K562 (cell line): ENCODE results near the gene IDH3G. TPM values are rescaled to one million over a fixed set of nuclear protein-coding genes. Genes with fewer than 3 reads are reported as not detected.
A peak's percentile ranks its signal among the peaks of the same experiment; 100 is the strongest.

Experiments
- ATAC-seq: fragments of 200-7000 bp; cut with Tn5 transposase; 3 replicates; pipeline ENCODE4 v1.9.1; 2020; ENCODE audit warnings: moderate library complexity
- BruUV-seq: library from RNA; stranded (reverse); fragments of 400-500 nt; replicated peaks from 2 replicates; lab custom pipeline; 2021; lab: Mats Ljungman, UMichigan
- CTCF ChIA-PET: fragments of 300-600 bp; formaldehyde crosslinking; extraction: SDS; loops from one replicate; lab custom pipeline; 2021; ENCODE audit warnings: low intra/inter-chr PET ratio; lab: Yijun Ruan, JAX
- POLR2A ChIA-PET: fragments of 300-600, 350-650 bp; sonication (Branson Sonifier 250); formaldehyde crosslinking; extraction: SDS; loops from one replicate; lab custom pipeline; 2021; ENCODE audit warnings: antibody characterized with exemption, inconsistent platforms; lab: Yijun Ruan, JAX
- DNase-seq, 4 experiments: peaks; one replicate each; pipeline versions ENCODE4 v3.0.0 to v3.0.0-alpha.2; 2011 to 2018; ENCODE audit warnings: low spot score in 3 of 4, mixed read lengths in 3 of 4; ENCODE audit errors: extremely low read depth in 1 of 4
- FAIRE-seq: peaks from 2 replicates; lab custom pipeline; 2011; peaks lifted over from hg19 to GRCh38; lab: Jason Lieb, UNC
- H2AFZ ChIP-seq: 2 replicates; pipeline ENCODE4 v1.6.0; 2011; ENCODE audit warnings: low read depth, low read length, control low read depth, inconsistent platforms
- H3K27ac ChIP-seq: fragments of 200-600 bp; 3 replicates; pipeline ENCODE4 v1.8.0; 2011; ENCODE audit warnings: low read depth, mild to moderate bottlenecking, control low read depth, inconsistent platforms, low read length, moderate library complexity, mixed read lengths; ENCODE audit errors: extremely low read depth
- H3K27me3 ChIP-seq, 2 experiments: fragments of 300-600 bp in 1 of 2; 2 replicates in 1 of 2; 3 replicates in 1 of 2; pipeline versions ENCODE4 v1.6.0 to v1.8.0; 2011; ENCODE audit warnings: inconsistent platforms in 2 of 2, low read length in 2 of 2, mild to moderate bottlenecking in 1 of 2, mixed read lengths in 1 of 2, moderate library complexity in 1 of 2; ENCODE audit not compliant: control insufficient read depth in 2 of 2, insufficient read depth in 2 of 2
- H3K36me3 ChIP-seq: fragments of 300-600 bp; 3 replicates; pipeline ENCODE4 v1.8.0; 2011; ENCODE audit warnings: mild to moderate bottlenecking, low read length, inconsistent platforms; ENCODE audit not compliant: control insufficient read depth, insufficient read depth
- H3K4me1 ChIP-seq, 2 experiments: fragments of 200-600 bp in 1 of 2; replicated peaks in 1 of 2; 2 replicates in 1 of 2; 3 replicates in 1 of 2; pipeline versions ENCODE4 v1.5.1 to v1.8.0; 2011; ENCODE audit warnings: inconsistent platforms in 2 of 2, low read length in 2 of 2, mild to moderate bottlenecking in 1 of 2, mixed read lengths in 1 of 2, moderate library complexity in 1 of 2; ENCODE audit not compliant: control insufficient read depth in 2 of 2, insufficient read depth in 2 of 2
- H3K4me2 ChIP-seq: 2 replicates; pipeline ENCODE4 v1.6.1; 2011; ENCODE audit warnings: low read length, control low read depth, inconsistent platforms, mixed read lengths; ENCODE audit not compliant: insufficient read depth
- H3K4me3 ChIP-seq: fragments of 200-600 bp; sonication (generic), shearing (Covaris generic); 2 replicates; pipeline ENCODE4 v1.5.1; 2016; ENCODE audit warnings: control low read depth, inconsistent platforms
- H3K79me2 ChIP-seq: fragments of 200-600 bp; 3 replicates; pipeline ENCODE4 v1.8.0; 2011; ENCODE audit warnings: low read length, inconsistent platforms; ENCODE audit not compliant: control insufficient read depth, insufficient read depth
- H3K9ac ChIP-seq, 2 experiments: 2 replicates each; pipeline versions ENCODE4 v1.6.0 to v1.6.1; 2011; ENCODE audit warnings: low read depth in 2 of 2, low read length in 2 of 2, control low read depth in 1 of 2, inconsistent platforms in 1 of 2, mild to moderate bottlenecking in 1 of 2, mixed read lengths in 1 of 2; ENCODE audit not compliant: insufficient read depth in 1 of 2
- H3K9me1 ChIP-seq: one replicate; pipeline ENCODE4 v1.6.0; 2011; ENCODE audit warnings: inconsistent platforms, mild to moderate bottlenecking, low read length, moderate library complexity; ENCODE audit not compliant: control insufficient read depth, insufficient read depth
- H3K9me3 ChIP-seq: replicated peaks from 2 replicates; pipeline ENCODE4 v1.5.1; 2011; ENCODE audit warnings: low read depth, low read length, inconsistent platforms; ENCODE audit not compliant: control insufficient read depth, insufficient read depth
- H4K20me1 ChIP-seq: replicated peaks from 2 replicates; pipeline ENCODE4 v1.6.1; 2011; ENCODE audit warnings: low read length, inconsistent platforms, mixed read lengths; ENCODE audit not compliant: control insufficient read depth, insufficient read depth
- CCNT2 ChIP-seq: IDR thresholded peaks from 2 replicates; pipeline ENCODE4 v1.6.1; 2011; ENCODE audit warnings: borderline replicate concordance, low read depth, mild to moderate bottlenecking, moderate library complexity, mixed read lengths, low read length; ENCODE audit not compliant: insufficient read length; ENCODE audit errors: extremely low read depth
- EGR1 ChIP-seq: fragments of 450-650 bp; conservative IDR thresholded peaks from 2 replicates; pipeline ENCODE4 v1.6.1; 2017; ENCODE audit warnings: mild to moderate bottlenecking
- HMGN3 ChIP-seq: IDR thresholded peaks from 2 replicates; pipeline ENCODE4 v1.6.1; 2011; ENCODE audit warnings: borderline replicate concordance, low read depth, mild to moderate bottlenecking, mixed read lengths, low read length; ENCODE audit not compliant: insufficient read length; ENCODE audit errors: extremely low read depth
- MBD2 ChIP-seq: sonication (generic); IDR thresholded peaks from 2 replicates; pipeline ENCODE4 v1.6.1; 2016; ENCODE audit warnings: low read depth, borderline replicate concordance
- PCBP1 ChIP-seq: fragments of 200-400 bp; formaldehyde crosslinking; IDR thresholded peaks from 2 replicates; pipeline ENCODE4 v1.6.1; 2018; ENCODE audit warnings: mild to moderate bottlenecking, low read depth, low read length; ENCODE audit not compliant: poor library complexity, severe bottlenecking
- POLR2G ChIP-seq: fragments of 200-400 bp; formaldehyde crosslinking; IDR thresholded peaks from 2 replicates; pipeline ENCODE4 v1.6.1; 2017; ENCODE audit warnings: low read depth, mild to moderate bottlenecking, antibody characterized with exemption, low read length, moderate library complexity
- SP1 ChIP-seq: sonication (generic); formaldehyde crosslinking; IDR thresholded peaks from 2 replicates; pipeline ENCODE4 v1.8.1; 2022; ENCODE audit warnings: mild to moderate bottlenecking, missing genetic modification reagents
- SP2 ChIP-seq: IDR thresholded peaks from 2 replicates; pipeline ENCODE4 v1.6.1; 2011; ENCODE audit warnings: mild to moderate bottlenecking, low read depth, low read length, moderate library complexity; ENCODE audit not compliant: poor library complexity, severe bottlenecking; ENCODE audit errors: extremely low read depth
- ZBED1 ChIP-seq: IDR thresholded peaks from 2 replicates; pipeline ENCODE4 v1.6.1; 2014
- ZNF668 ChIP-seq: fragments of 250-450 bp; sonication (Bioruptor Pico); IDR thresholded peaks from 2 replicates; pipeline ENCODE4 v1.8.0; 2022; ENCODE audit warnings: mild to moderate bottlenecking, inconsistent platforms
- WGBS: fragments of 100-300 bp; shearing (Covaris generic); methylation state at CpG from one replicate; pipeline ENCODE4 v1.1.6; 2016; ENCODE audit warnings: low coverage, mixed read lengths; ENCODE audit not compliant: insufficient coverage; ENCODE audit errors: missing lambda C conversion rate; 5-methylcytosine and 5-hydroxymethylcytosine counted together
- in situ Hi-C: fragments of 300-500 bp; cut with MboI; formaldehyde crosslinking; loops from 4 replicates; pipeline ENCODE4 v1.15.0; 2018; ENCODE audit warnings: inconsistent platforms, mixed read lengths
- intact Hi-C: fragments of 100-400 bp; cut with micrococcal nuclease; formaldehyde crosslinking; loops from 2 replicates; pipeline ENCODE4 v1.14.2; 2022
- polyA plus RNA-seq, 8 experiments: library from polyadenylated mRNA; depleted of rRNA in 4 of 8; stranded (reverse) in 5 of 8; unstranded in 3 of 8; fragments of >200 nt; fragmentation: Nextera tagmentation in 2 of 8; fragmentation: Illumina TruSeq in 1 of 8; extraction: Ambion mirVana in 2 of 8; extraction: Trizol in 1 of 8; gene quantifications; 2 replicates each; pipeline versions ENCODE4 v1.2.1 to v1.2.3, GENCODE V29; 2011 to 2014; ENCODE audit warnings: inconsistent platforms in 1 of 8, missing spikeins in 1 of 8
- total RNA-seq, 7 experiments: library from RNA; depleted of rRNA in 6 of 7; stranded (reverse); fragments of >200 nt in 6 of 7; fragmentation: Illumina TruSeq in 2 of 7; extraction: Trizol in 2 of 7; gene quantifications; 2 replicates each; pipeline versions ENCODE4 v1.2.1 to v1.2.3, GENCODE V29; 2011 to 2021; ENCODE audit warnings: low replicate concordance in 1 of 7
- TF ChIP-seq, protein P1 (sequence below): sonication (generic); formaldehyde crosslinking; IDR thresholded peaks from 2 replicates; pipeline ENCODE4 v1.8.0; 2022; ENCODE audit warnings: missing genetic modification reagents, mild to moderate bottlenecking, borderline replicate concordance
- TF ChIP-seq, protein P2 (sequence below), 3 experiments: IDR thresholded peaks in 2 of 3; conservative IDR thresholded peaks in 1 of 3; 2 replicates each; pipeline ENCODE4 v1.5.1; 2011 to 2012; ENCODE audit warnings: low read length in 3 of 3, mild to moderate bottlenecking in 3 of 3, control low read depth in 2 of 3, improper control_type of control experiment in 1 of 3, inconsistent platforms in 1 of 3, low read depth in 1 of 3, mixed read lengths in 1 of 3, moderate library complexity in 1 of 3; ENCODE audit not compliant: insufficient read depth in 2 of 3
- TF ChIP-seq, protein P3 (sequence below): fragments of 200-800 bp; sonication (Bioruptor generic); IDR thresholded peaks from 2 replicates; pipeline ENCODE4 v1.6.1; 2017; ENCODE audit warnings: missing genetic modification characterization, missing compliant biosample characterization

The IDH3G gene
- total and polyA plus RNA-seq, 9 of the 15 experiments (the other 6 are each of a cell fraction or from before 2014, with no cell fraction given): 24.3 to 72.5 (median 37.9) TPM

GRCh38 chrX:153776611-153777045 lies 17.5 kb downstream of the IDH3G start:
- H4K20me1 ChIP-seq: no peaks in the 10 kb centered on the region
- no peaks in the 10 kb centered on the region for H3K36me3 ChIP-seq
- no peaks in the 10 kb centered on the region for H3K9me3 ChIP-seq
- peak overlapping the region in 1 of 2 experiments; percentile 78; a peak in 2 of 4 replicates for H3K9ac ChIP-seq
- POLR2A ChIA-PET: no interaction called here
- H3K4me1 ChIP-seq: peaks cover 8 to 87% of the 10 kb centered on the region in 2 experiments; a peak in 4 of 5 replicates
- peaks cover 6% of the 10 kb centered on the region for H3K9me1 ChIP-seq
- 30% methylated on average over 3 of the region's 22 CpGs for WGBS
- CTCF ChIA-PET: no interaction called here
- H2AFZ ChIP-seq: 0 out of 2 replicates have a peak overlapping the region, but pooled peaks have one; percentile 23
- no peaks in the 10 kb centered on the region for H3K79me2 ChIP-seq
- intact Hi-C loops: no loop called here
- ATAC-seq (peak; percentile 82), FAIRE-seq (no peak), DNase-seq (peak; percentile 75 to 92 (median 88))
- in situ Hi-C loops: no loop called here
- TF ChIP-seq SP1 (CRISPR knock-in tag) (peak; percentile 87), HMGN3 (peak; percentile 21), MBD2 (peak; percentile 96), SP2 (no peak), EGR1 (peak; percentile 36; the same call in 1 of the 2 replicates), PCBP1 (peak; percentile 62), ZNF668 (no peak), CCNT2 (peak; percentile 79), POLR2G (peak; percentile 43; the same call in 1 of the 2 replicates), ZBED1 (no peak)
- TF ChIP-seq, protein P1, sequence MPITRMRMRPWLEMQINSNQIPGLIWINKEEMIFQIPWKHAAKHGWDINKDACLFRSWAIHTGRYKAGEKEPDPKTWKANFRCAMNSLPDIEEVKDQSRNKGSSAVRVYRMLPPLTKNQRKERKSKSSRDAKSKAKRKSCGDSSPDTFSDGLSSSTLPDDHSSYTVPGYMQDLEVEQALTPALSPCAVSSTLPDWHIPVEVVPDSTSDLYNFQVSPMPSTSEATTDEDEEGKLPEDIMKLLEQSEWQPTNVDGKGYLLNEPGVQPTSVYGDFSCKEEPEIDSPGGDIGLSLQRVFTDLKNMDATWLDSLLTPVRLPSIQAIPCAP (CRISPR knock-in tag): no peak
- TF ChIP-seq, protein P2, sequence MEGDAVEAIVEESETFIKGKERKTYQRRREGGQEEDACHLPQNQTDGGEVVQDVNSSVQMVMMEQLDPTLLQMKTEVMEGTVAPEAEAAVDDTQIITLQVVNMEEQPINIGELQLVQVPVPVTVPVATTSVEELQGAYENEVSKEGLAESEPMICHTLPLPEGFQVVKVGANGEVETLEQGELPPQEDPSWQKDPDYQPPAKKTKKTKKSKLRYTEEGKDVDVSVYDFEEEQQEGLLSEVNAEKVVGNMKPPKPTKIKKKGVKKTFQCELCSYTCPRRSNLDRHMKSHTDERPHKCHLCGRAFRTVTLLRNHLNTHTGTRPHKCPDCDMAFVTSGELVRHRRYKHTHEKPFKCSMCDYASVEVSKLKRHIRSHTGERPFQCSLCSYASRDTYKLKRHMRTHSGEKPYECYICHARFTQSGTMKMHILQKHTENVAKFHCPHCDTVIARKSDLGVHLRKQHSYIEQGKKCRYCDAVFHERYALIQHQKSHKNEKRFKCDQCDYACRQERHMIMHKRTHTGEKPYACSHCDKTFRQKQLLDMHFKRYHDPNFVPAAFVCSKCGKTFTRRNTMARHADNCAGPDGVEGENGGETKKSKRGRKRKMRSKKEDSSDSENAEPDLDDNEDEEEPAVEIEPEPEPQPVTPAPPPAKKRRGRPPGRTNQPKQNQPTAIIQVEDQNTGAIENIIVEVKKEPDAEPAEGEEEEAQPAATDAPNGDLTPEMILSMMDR (IDR thresholded peaks at IDR 0.05 in 2 of 3, conservative IDR thresholded peaks at IDR 0.05 in 1 of 3; ENCODE audit: insufficient read depth in 2 of 3, low read depth in 1 of 3, low read length in 3 of 3): peak in 1 of 3 experiments; percentile 28; a peak in 2 of 6 replicates
- TF ChIP-seq, protein P3, sequence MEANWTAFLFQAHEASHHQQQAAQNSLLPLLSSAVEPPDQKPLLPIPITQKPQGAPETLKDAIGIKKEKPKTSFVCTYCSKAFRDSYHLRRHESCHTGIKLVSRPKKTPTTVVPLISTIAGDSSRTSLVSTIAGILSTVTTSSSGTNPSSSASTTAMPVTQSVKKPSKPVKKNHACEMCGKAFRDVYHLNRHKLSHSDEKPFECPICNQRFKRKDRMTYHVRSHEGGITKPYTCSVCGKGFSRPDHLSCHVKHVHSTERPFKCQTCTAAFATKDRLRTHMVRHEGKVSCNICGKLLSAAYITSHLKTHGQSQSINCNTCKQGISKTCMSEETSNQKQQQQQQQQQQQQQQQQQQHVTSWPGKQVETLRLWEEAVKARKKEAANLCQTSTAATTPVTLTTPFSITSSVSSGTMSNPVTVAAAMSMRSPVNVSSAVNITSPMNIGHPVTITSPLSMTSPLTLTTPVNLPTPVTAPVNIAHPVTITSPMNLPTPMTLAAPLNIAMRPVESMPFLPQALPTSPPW: peak; percentile 81
- peak overlapping the region; percentile 60 for H3K4me2 ChIP-seq
- no peak overlapping the region for H3K27ac ChIP-seq
- no peak overlapping the region for H3K4me3 ChIP-seq
- no TSS peak for BruUV-seq
- no peaks in the 10 kb centered on the region for H3K27me3 ChIP-seq
